Measurements from ENCODE around the gene MYDGF. TPM values are rescaled to one million over a fixed set of nuclear protein-coding genes. Genes with fewer than 3 reads are reported as not detected.
A peak's percentile ranks its signal among the peaks of the same experiment; 100 is the strongest.

Gene MYDGF
- total and polyA plus RNA-seq, 9 of the 15 experiments (the other 6 are each of a cell fraction or from before 2014, with no cell fraction given) = 4.2 to 141 (median 82.1) TPM

DNA sequence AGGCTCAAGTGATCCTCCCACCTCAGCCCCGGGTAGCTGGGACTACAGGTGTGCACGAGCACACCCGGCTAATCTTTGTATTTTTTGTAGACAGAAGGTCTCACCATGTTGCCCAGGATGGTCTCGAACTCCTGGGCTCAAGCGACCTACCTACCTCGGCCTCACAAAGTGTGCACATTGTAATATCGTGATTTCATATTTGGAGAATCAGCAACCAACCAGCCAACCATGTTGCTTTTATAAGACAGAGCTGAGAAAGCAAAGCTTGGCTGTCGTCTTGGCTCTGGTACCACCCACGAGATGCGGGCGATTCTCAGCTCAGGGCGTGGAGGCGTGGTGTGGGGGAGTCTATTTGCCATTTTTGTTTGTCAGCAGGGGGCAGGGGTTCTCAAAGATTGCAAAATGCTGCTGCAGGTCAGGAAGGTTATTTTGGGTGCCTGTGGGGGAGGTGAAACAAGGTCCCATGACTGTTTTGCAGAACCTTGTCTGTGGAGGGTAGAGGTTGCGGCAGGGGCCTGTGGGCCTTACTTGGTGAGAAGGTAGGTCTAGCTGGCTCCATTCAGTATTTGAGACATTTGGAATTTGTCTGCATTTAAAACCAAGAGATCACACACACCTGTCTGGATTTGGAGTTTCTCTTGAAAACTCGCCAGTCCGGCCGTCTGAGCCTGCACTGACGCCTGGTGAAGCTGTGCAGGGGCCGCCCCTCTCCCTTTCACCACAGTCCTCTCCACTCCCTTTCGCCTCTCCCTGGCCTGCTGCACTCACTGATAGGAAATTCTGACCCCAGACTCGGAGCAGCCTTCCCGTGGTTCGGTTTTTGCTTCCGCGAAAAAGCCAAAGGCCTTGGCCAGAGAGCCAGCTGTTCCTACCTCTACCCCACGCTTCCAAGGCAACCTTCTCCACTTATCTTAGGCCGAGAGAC lies 15.4 kb downstream of the MYDGF start:
- H4K20me1 ChIP-seq (replicated peaks; ENCODE audit: control insufficient read depth, insufficient read depth, low read length) = no peaks in the 10 kb centered on the region; the same call in 1 of the 2 replicates
- peak overlapping the region in 1 of 2 experiments; percentile 70; a peak in 2 of 4 replicates for H3K9ac ChIP-seq (ENCODE audit: insufficient read depth in 1 of 2, low read depth in 2 of 2, low read length in 2 of 2)
- ChIA-PET POLR2A (interaction anchor here (0.6 to 2.1 kb wide), 7 partner anchors 11 to 488 kb away, joined by 3 to 5 read pairs (median 3); no protein-coding TSS in a partner anchor), CTCF (ENCODE audit: low intra/inter-chr PET ratio) (interaction anchor here (0.6 kb wide), 1 partner anchor 375 kb away, joined by 3 read pairs; no protein-coding TSS in a partner anchor)
- WGBS (ENCODE audit: insufficient coverage, low coverage, missing lambda C conversion rate) = 59% methylated on average over 25 of the region's 27 CpGs
- no peak overlapping the region for H2AFZ ChIP-seq (ENCODE audit: low read depth, low read length)
- ATAC-seq (peak; percentile 61), FAIRE-seq (peak; percentile 87), DNase-seq (ENCODE audit: extremely low read depth in 1 of 4, low spot score in 3 of 4) (peak in 3 of 4 experiments; percentile 30 to 51 (median 50))
- BruUV-seq (replicated peaks) = TSS peak; percentile 66
- intact Hi-C loops (cut with micrococcal nuclease) (no loop called here), in situ Hi-C loops (cut with MboI) (no loop called here)
- H3K4me3 ChIP-seq = no peak overlapping the region
- H3K9me1 ChIP-seq (ENCODE audit: control insufficient read depth, insufficient read depth, low read length) = peaks cover 3% of the 10 kb centered on the region
- H3K79me2 ChIP-seq (ENCODE audit: control insufficient read depth, insufficient read depth, low read length) = no peaks in the 10 kb centered on the region
- H3K4me1 ChIP-seq (replicated peaks in 1 of 2; ENCODE audit: control insufficient read depth in 2 of 2, insufficient read depth in 2 of 2, low read length in 2 of 2) = peaks cover 11 to 17% of the 10 kb centered on the region in 2 experiments; a peak in 3 of 5 replicates
- H3K9me3 ChIP-seq (replicated peaks; ENCODE audit: control insufficient read depth, insufficient read depth, low read depth, low read length) = no peaks in the 10 kb centered on the region
- H3K4me2 ChIP-seq (ENCODE audit: insufficient read depth, low read length) = no peak overlapping the region
- no peaks in the 10 kb centered on the region for H3K27me3 ChIP-seq (ENCODE audit: control insufficient read depth in 2 of 2, insufficient read depth in 2 of 2, low read length in 2 of 2)
- 0 out of 3 replicates have a peak overlapping the region, but pooled peaks have one; percentile 3 for H3K27ac ChIP-seq (ENCODE audit: extremely low read depth, low read depth, low read length)
- peaks cover 59% of the 10 kb centered on the region for H3K36me3 ChIP-seq (ENCODE audit: control insufficient read depth, insufficient read depth, low read length)
- TF ChIP-seq EGR1 (conservative IDR thresholded peaks at IDR 0.05) = peak; percentile 91
- no peak for TF ChIP-seq ATF1 (CRISPR knock-in tag; IDR thresholded peaks at IDR 0.05)
- TF ChIP-seq ATF1 (tag; IDR thresholded peaks at IDR 0.05) = 0 out of 2 replicates have a peak, but pooled peaks have one; percentile 12
- TF ChIP-seq BHLHE40 (IDR thresholded peaks at IDR 0.05; ENCODE audit: low read length) = 0 out of 2 replicates have a peak, but pooled peaks have one; percentile 18
- no peak for TF ChIP-seq GATAD2A (IDR thresholded peaks at IDR 0.05)
- no peak for TF ChIP-seq ZNF830 (CRISPR knock-in tag; IDR thresholded peaks at IDR 0.05)
- TF ChIP-seq, protein P1, sequence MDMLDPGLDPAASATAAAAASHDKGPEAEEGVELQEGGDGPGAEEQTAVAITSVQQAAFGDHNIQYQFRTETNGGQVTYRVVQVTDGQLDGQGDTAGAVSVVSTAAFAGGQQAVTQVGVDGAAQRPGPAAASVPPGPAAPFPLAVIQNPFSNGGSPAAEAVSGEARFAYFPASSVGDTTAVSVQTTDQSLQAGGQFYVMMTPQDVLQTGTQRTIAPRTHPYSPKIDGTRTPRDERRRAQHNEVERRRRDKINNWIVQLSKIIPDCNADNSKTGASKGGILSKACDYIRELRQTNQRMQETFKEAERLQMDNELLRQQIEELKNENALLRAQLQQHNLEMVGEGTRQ (CRISPR knock-in tag; IDR thresholded peaks at IDR 0.05) = no peak
- TF ChIP-seq SIX5 (IDR thresholded peaks at IDR 0.05; ENCODE audit: borderline replicate concordance in 1 of 2, insufficient read depth in 1 of 2, low read depth in 1 of 2, low read length in 2 of 2) = no peak
- TF ChIP-seq CBX5 (IDR thresholded peaks at IDR 0.05; ENCODE audit: borderline replicate concordance, low read depth) = no peak
- TF ChIP-seq SMAD2 (IDR thresholded peaks at IDR 0.05; ENCODE audit: low read depth, low read length) = no peak
- no peak for TF ChIP-seq HOXB6 (CRISPR knock-in tag; IDR thresholded peaks at IDR 0.05; ENCODE audit: borderline replicate concordance)
- no peak for TF ChIP-seq POLR3A (IDR thresholded peaks at IDR 0.05; ENCODE audit: borderline replicate concordance, extremely low read depth, insufficient read depth, insufficient read length)
- TF ChIP-seq HNRNPL (IDR thresholded peaks at IDR 0.05; ENCODE audit: low read depth, low read length) = no peak
- TF ChIP-seq, protein P2, sequence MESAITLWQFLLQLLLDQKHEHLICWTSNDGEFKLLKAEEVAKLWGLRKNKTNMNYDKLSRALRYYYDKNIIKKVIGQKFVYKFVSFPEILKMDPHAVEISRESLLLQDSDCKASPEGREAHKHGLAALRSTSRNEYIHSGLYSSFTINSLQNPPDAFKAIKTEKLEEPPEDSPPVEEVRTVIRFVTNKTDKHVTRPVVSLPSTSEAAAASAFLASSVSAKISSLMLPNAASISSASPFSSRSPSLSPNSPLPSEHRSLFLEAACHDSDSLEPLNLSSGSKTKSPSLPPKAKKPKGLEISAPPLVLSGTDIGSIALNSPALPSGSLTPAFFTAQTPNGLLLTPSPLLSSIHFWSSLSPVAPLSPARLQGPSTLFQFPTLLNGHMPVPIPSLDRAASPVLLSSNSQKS (CRISPR knock-in tag; IDR thresholded peaks at IDR 0.05) = no peak
- no peak for TF ChIP-seq MCM7 (IDR thresholded peaks at IDR 0.05)
- peak; percentile 97 for TF ChIP-seq MEF2D (tag; conservative IDR thresholded peaks at IDR 0.05; ENCODE audit: low read depth)
- TF ChIP-seq ASH1L (IDR thresholded peaks at IDR 0.05; ENCODE audit: borderline replicate concordance, low read depth, partially characterized antibody) = no peak
- TF ChIP-seq, protein P3, sequence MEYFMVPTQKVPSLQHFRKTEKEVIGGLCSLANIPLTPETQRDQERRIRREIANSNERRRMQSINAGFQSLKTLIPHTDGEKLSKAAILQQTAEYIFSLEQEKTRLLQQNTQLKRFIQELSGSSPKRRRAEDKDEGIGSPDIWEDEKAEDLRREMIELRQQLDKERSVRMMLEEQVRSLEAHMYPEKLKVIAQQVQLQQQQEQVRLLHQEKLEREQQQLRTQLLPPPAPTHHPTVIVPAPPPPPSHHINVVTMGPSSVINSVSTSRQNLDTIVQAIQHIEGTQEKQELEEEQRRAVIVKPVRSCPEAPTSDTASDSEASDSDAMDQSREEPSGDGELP (CRISPR knock-in tag; IDR thresholded peaks at IDR 0.05; ENCODE audit: borderline replicate concordance) = peak; percentile 14; the same call in 1 of the 2 replicates
- TF ChIP-seq KLF16 (IDR thresholded peaks at IDR 0.05) = peak; percentile 76; the same call in 1 of the 2 replicates
- TF ChIP-seq, protein P4, sequence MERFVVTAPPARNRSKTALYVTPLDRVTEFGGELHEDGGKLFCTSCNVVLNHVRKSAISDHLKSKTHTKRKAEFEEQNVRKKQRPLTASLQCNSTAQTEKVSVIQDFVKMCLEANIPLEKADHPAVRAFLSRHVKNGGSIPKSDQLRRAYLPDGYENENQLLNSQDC (CRISPR knock-in tag; IDR thresholded peaks at IDR 0.05) = no peak

Data from K562 (cell line).